Myocyte (in vitro differentiated cells): ENCODE results near the gene TARS3. TPM values are rescaled to one million over a fixed set of nuclear protein-coding genes. Genes with fewer than 3 reads are reported as not detected.

Experiments used
- DNase-seq: peaks from one replicate; pipeline ENCODE4 v3.0.0-alpha.2; 2012; ENCODE audit warnings: low read depth
- total RNA-seq: library from RNA; depleted of rRNA; stranded (reverse); fragments of >200 nt; gene quantifications from 2 replicates; pipeline ENCODE4 v1.2.3, GENCODE V29; 2014

TARS3 gene
- total RNA-seq, 1 donor from 2014 or later: 26.2 TPM

GRCh38 chr15:101625184-101625583 is 99.1 kb downstream of the TARS3 start:
- no peak for DNase-seq

GRCh38 chr15:101623367-101624304 is 100.6 kb downstream of the TARS3 start:
- no peak for DNase-seq

- DNase-seq: no peak
Measured at GRCh38 chr15:101621961-101622360, 102.3 kb downstream of the TARS3 start.

GRCh38 chr15:101620671-101621070 is 103.6 kb downstream of the TARS3 start:
- DNase-seq: peak; percentile 61

- no peak for DNase-seq
Measured at GRCh38 chr15:101619615-101619865, 104.7 kb downstream of the TARS3 start.

GRCh38 chr15:101618851-101619614 is 105.2 kb downstream of the TARS3 start:
- DNase-seq: no peak

- DNase-seq: no peak
Measured at GRCh38 chr15:101618076-101618475, 106.2 kb downstream of the TARS3 start.

- DNase-seq: no peak
Measured at GRCh38 chr15:101617390-101617965, 106.8 kb downstream of the TARS3 start.

GRCh38 chr15:101615986-101616848 is 108.1 kb downstream of the TARS3 start:
- DNase-seq: peak; percentile 47

- peak; percentile 80 for DNase-seq
Measured at GRCh38 chr15:101615414-101615985, 108.8 kb downstream of the TARS3 start.

- peak; percentile 78 for DNase-seq
Measured at GRCh38 chr15:101614761-101615160, 109.5 kb downstream of the TARS3 start.

GRCh38 chr15:101614001-101614585 is 110.2 kb downstream of the TARS3 start:
- peak; percentile 57 for DNase-seq

- DNase-seq: peak; percentile 71
Measured at GRCh38 chr15:101613130-101614000, 110.9 kb downstream of the TARS3 start.

- no peak for DNase-seq
Measured at GRCh38 chr15:101612676-101613075, 111.6 kb downstream of the TARS3 start.

GRCh38 chr15:101611580-101612299 is 112.5 kb downstream of the TARS3 start:
- no peak for DNase-seq

- DNase-seq: no peak
Measured at GRCh38 chr15:101611007-101611406, 113.3 kb downstream of the TARS3 start.

- no peak for DNase-seq
Measured at GRCh38 chr15:101610611-101611000, 113.7 kb downstream of the TARS3 start.

GRCh38 chr15:101609742-101610610 is 114.3 kb downstream of the TARS3 start:
- no peak for DNase-seq
